Mammary epithelial cell (primary cell): ENCODE measurements around the gene BCAR1.

Experiments
- EZH2 ChIP-seq: IDR thresholded peaks from 2 replicates; pipeline ENCODE4 v1.6.1; 2012; ENCODE audit warnings: low read length, inconsistent platforms, borderline replicate concordance
- TF ChIP-seq, protein P1 (sequence below), 2 donors: IDR thresholded peaks in 1 of 2; conservative IDR thresholded peaks in 1 of 2; 2 replicates each; pipeline ENCODE4 v1.5.1; 2011 to 2012; ENCODE audit warnings: inconsistent platforms in 2 of 2, low read length in 2 of 2, mild to moderate bottlenecking in 2 of 2, control low read depth in 1 of 2, low read depth in 1 of 2; ENCODE audit not compliant: insufficient read depth in 1 of 2; ENCODE audit errors: extremely low read depth in 1 of 2

DNA sequence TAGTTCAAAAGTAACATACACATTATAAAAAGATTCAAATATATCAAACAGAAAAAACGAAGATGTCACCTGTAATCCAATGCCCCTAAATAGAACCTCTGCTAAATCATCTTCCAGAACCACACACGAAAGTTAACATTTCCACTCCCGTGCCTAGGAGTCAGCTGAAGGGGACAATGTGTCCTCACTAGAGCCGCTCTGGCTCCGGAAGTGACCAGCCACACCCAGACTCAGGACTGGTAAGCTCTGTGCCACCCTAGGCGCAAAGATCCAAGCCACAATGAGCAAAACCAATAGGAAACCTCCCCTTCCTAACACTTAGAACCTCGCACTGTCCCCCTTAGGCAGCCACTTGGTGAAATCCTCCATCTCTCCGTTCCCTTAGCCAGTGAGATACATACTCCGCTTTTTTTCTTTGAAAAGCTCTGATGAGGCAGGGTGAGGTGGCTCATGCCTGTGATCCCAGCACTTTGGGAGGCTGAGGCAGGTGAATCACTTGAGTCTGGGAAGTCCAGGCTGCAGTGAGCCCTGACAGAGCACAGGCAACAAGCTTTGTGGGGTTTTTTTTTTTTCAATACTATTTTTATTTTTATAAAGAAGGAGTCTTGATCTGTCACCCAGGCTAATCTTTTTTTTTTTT lies 20.8 kb downstream of the BCAR1 start:
- TF ChIP-seq, protein P1, sequence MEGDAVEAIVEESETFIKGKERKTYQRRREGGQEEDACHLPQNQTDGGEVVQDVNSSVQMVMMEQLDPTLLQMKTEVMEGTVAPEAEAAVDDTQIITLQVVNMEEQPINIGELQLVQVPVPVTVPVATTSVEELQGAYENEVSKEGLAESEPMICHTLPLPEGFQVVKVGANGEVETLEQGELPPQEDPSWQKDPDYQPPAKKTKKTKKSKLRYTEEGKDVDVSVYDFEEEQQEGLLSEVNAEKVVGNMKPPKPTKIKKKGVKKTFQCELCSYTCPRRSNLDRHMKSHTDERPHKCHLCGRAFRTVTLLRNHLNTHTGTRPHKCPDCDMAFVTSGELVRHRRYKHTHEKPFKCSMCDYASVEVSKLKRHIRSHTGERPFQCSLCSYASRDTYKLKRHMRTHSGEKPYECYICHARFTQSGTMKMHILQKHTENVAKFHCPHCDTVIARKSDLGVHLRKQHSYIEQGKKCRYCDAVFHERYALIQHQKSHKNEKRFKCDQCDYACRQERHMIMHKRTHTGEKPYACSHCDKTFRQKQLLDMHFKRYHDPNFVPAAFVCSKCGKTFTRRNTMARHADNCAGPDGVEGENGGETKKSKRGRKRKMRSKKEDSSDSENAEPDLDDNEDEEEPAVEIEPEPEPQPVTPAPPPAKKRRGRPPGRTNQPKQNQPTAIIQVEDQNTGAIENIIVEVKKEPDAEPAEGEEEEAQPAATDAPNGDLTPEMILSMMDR (conservative IDR thresholded peaks at IDR 0.05 in 1 of 2, IDR thresholded peaks at IDR 0.05 in 1 of 2; ENCODE audit: extremely low read depth in 1 of 2, insufficient read depth in 1 of 2, low read depth in 1 of 2, low read length in 2 of 2), result no peak
- TF ChIP-seq EZH2, result no peak
